Gastrocnemius medialis (tissue), 4 donors: ENCODE data around the gene GPER1.

ENCODE experiments used
- POLR2A ChIP-seq, 2 donors: fragments of 450-650 bp; IDR thresholded peaks; one replicate each; pipeline ENCODE4 v1.6.1; 2017; ENCODE audit warnings: antibody characterized with exemption in 2 of 2, mild to moderate bottlenecking in 2 of 2, moderate library complexity in 2 of 2
- TF ChIP-seq, protein P1 (sequence below), 5 experiments: fragments of 450-650 bp in 3 of 5; fragments of 200-600 bp in 2 of 5; sonication (generic) in 2 of 5; IDR thresholded peaks in 4 of 5; conservative IDR thresholded peaks in 1 of 5; 1 replicate in 4 of 5; 2 replicates in 1 of 5; pipeline ENCODE4 v1.5.1; 2016 to 2019; ENCODE audit warnings: antibody characterized with exemption in 5 of 5, mild to moderate bottlenecking in 3 of 5, moderate library complexity in 3 of 5

DNA sequence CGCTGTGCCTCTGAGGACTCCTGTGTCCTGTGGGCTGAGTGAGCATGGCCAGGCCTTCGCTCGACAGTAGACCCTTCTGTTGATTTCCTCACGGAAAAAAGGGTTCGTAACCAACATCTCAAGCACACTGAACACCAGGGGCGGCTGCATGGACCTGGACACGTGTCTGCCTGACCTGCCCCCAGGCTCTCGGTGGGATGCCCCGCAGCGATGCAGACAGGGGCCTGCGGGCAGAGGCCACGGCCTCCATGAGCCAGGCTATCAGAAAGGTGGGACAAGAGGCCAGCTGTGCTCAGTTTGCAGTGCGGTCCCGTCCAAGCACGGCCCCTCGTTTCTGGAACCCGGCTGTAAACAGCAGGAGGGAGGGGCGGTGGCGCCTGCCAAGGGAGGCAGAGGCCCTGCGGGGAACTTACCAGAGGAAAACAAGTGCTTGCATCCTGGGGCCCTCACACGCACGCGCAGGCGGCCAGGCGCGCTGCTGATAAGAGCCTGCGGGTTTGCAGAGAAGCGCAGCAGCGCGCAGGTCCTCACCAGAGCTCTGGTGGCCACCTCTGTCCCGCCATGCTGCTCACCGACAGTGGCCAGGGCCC is 33.0 kb upstream of the GPER1 start:
- TF ChIP-seq, protein P1, sequence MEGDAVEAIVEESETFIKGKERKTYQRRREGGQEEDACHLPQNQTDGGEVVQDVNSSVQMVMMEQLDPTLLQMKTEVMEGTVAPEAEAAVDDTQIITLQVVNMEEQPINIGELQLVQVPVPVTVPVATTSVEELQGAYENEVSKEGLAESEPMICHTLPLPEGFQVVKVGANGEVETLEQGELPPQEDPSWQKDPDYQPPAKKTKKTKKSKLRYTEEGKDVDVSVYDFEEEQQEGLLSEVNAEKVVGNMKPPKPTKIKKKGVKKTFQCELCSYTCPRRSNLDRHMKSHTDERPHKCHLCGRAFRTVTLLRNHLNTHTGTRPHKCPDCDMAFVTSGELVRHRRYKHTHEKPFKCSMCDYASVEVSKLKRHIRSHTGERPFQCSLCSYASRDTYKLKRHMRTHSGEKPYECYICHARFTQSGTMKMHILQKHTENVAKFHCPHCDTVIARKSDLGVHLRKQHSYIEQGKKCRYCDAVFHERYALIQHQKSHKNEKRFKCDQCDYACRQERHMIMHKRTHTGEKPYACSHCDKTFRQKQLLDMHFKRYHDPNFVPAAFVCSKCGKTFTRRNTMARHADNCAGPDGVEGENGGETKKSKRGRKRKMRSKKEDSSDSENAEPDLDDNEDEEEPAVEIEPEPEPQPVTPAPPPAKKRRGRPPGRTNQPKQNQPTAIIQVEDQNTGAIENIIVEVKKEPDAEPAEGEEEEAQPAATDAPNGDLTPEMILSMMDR (IDR thresholded peaks at IDR 0.05 in 4 of 5, conservative IDR thresholded peaks at IDR 0.05 in 1 of 5): no peak
- no peak for TF ChIP-seq POLR2A (IDR thresholded peaks at IDR 0.05)
